Loucy (cell line): ENCODE measurements around the gene CASD1.

Experiments
- H2AFZ ChIP-seq: fragments of 200-600 bp; sonication (generic); 2 replicates; pipeline ENCODE4 v1.6.0; 2016; ENCODE audit warnings: antibody characterized with exemption, mild to moderate bottlenecking, low read length, moderate library complexity
- H3F3A ChIP-seq: fragments of 200-600 bp; 2 replicates; pipeline ENCODE4 v1.6.0; 2016; ENCODE audit warnings: antibody characterized with exemption, low read depth, mild to moderate bottlenecking
- H3K27me3 ChIP-seq: fragments of 200-600 bp; sonication (generic); 2 replicates; pipeline ENCODE4 v1.6.1; 2014; ENCODE audit warnings: low read length, mild to moderate bottlenecking; ENCODE audit not compliant: insufficient read depth, poor library complexity, severe bottlenecking
- H3K36me3 ChIP-seq: fragments of 200-600 bp; sonication (generic); 2 replicates; pipeline ENCODE4 v1.6.1; 2016; ENCODE audit warnings: low read length; ENCODE audit not compliant: insufficient read depth
- H3K4me1 ChIP-seq: fragments of 200-600 bp; sonication (generic); 2 replicates; pipeline ENCODE4 v1.5.1; 2014; ENCODE audit warnings: low read length, mild to moderate bottlenecking; ENCODE audit not compliant: insufficient read depth, poor library complexity, severe bottlenecking
- H3K4me2 ChIP-seq: fragments of 200-600 bp; sonication (generic); 2 replicates; pipeline ENCODE4 v1.6.0; 2014; ENCODE audit warnings: antibody characterized with exemption, low read length, low read depth, mild to moderate bottlenecking; ENCODE audit not compliant: poor library complexity, severe bottlenecking
- H3K4me3 ChIP-seq: fragments of 200-600 bp; sonication (generic); 2 replicates; pipeline ENCODE4 v1.5.1; 2014; ENCODE audit warnings: low read length, mild to moderate bottlenecking, mixed read lengths; ENCODE audit not compliant: poor library complexity, severe bottlenecking
- H3K79me2 ChIP-seq: fragments of 200-600 bp; sonication (generic); 2 replicates; pipeline ENCODE4 v1.6.1; 2014; ENCODE audit warnings: low read length; ENCODE audit not compliant: insufficient read depth
- H3K9ac ChIP-seq: fragments of 200-600 bp; sonication (generic); 2 replicates; pipeline ENCODE4 v1.6.0; 2014; ENCODE audit warnings: mild to moderate bottlenecking, low read depth, low read length, moderate library complexity; ENCODE audit not compliant: poor library complexity, severe bottlenecking
- H3K9me2 ChIP-seq: fragments of 200-600 bp; sonication (generic); replicated peaks from 2 replicates; pipeline ENCODE4 v1.6.1; 2016; ENCODE audit warnings: low read depth, low read length, mixed read lengths
- H3K9me3 ChIP-seq: fragments of 200-600 bp; sonication (generic); 2 replicates; pipeline ENCODE4 v1.6.1; 2014; ENCODE audit warnings: mild to moderate bottlenecking, antibody characterized with exemption, low read length, low read depth; ENCODE audit not compliant: insufficient read depth
- H4K20me1 ChIP-seq: fragments of 200-600 bp; sonication (generic); 2 replicates; pipeline ENCODE4 v1.6.0; 2014; ENCODE audit warnings: antibody characterized with exemption, low read length, mild to moderate bottlenecking; ENCODE audit not compliant: insufficient read depth, poor library complexity, severe bottlenecking
- EZH2phosphoT487 ChIP-seq: fragments of 200-600 bp; IDR thresholded peaks from 2 replicates; pipeline ENCODE4 v1.6.1; 2018; ENCODE audit warnings: antibody characterized with exemption, mild to moderate bottlenecking, moderate library complexity, borderline replicate concordance
- TF ChIP-seq, protein P1 (sequence below): fragments of 200-600 bp; sonication (generic); conservative IDR thresholded peaks from 2 replicates; pipeline ENCODE4 v1.5.1; 2014; ENCODE audit warnings: mild to moderate bottlenecking, antibody characterized with exemption, low read length

Gene CASD1

DNA sequence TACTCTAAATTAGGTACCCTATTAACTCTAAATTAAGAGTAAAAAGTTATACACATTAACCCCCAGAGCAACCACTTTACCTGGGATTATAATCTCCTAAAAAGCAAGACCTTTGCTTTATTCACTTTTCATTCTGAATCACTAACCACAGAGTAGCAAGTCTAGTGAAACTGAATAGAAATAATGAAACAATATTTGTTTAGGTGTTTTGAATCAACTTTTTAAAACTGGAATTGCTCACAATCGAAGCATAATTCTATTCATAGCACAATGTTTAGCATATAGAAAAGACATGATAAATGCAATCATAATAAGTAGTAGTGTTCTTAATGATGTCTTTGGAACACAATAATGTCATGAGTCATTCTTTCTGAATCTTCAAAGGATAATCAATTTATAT lies 37.0 kb upstream of the CASD1 start:
- Histone ChIP-seq H2AFZ (no peak overlapping the region), H3K4me2 (no peak overlapping the region), H3K27me3 (no peaks in the 10 kb centered on the region), H3K4me3 (no peak overlapping the region), H3K9me2 (no peaks in the 10 kb centered on the region), H3F3A (no peaks in the 10 kb centered on the region), H3K4me1 (no peaks in the 10 kb centered on the region), H3K9ac (no peak overlapping the region), H3K79me2 (no peaks in the 10 kb centered on the region), H3K36me3 (no peaks in the 10 kb centered on the region), H4K20me1 (no peaks in the 10 kb centered on the region), H3K9me3 (no peaks in the 10 kb centered on the region)
- TF ChIP-seq, protein P1, sequence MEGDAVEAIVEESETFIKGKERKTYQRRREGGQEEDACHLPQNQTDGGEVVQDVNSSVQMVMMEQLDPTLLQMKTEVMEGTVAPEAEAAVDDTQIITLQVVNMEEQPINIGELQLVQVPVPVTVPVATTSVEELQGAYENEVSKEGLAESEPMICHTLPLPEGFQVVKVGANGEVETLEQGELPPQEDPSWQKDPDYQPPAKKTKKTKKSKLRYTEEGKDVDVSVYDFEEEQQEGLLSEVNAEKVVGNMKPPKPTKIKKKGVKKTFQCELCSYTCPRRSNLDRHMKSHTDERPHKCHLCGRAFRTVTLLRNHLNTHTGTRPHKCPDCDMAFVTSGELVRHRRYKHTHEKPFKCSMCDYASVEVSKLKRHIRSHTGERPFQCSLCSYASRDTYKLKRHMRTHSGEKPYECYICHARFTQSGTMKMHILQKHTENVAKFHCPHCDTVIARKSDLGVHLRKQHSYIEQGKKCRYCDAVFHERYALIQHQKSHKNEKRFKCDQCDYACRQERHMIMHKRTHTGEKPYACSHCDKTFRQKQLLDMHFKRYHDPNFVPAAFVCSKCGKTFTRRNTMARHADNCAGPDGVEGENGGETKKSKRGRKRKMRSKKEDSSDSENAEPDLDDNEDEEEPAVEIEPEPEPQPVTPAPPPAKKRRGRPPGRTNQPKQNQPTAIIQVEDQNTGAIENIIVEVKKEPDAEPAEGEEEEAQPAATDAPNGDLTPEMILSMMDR: no peak
- no peak for TF ChIP-seq EZH2phosphoT487

DNA sequence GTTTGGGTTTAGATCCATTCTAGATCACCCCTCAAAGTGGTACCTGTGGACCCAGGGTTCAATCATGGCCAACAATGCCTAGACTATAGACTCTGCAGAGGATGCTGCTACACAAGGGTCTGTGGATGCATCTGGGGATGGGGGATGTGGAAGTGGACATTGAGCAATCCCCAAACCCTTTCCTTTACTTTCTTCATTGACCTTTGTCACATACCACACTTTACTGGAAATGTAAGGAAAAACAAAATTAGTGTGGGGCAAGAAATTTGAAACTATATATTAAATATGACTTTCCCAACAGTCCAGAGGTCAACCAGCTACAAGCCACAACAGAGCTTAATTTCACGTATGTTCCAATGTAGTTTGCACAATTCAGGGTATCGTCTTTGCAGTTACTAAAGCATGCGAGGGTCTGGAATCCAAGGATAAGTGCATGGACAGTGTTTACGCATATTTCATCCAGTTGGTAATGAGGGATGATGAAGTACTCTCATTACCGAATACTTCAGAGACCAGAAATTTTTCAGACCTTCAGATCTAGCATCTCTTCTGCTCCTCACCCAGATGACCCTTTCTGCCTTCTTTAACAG lies 33.3 kb upstream of the CASD1 start:
- Histone ChIP-seq H2AFZ (no peak overlapping the region), H3K9me3 (no peaks in the 10 kb centered on the region), H4K20me1 (no peaks in the 10 kb centered on the region), H3K79me2 (no peaks in the 10 kb centered on the region), H3K4me2 (no peak overlapping the region), H3K9me2 (no peaks in the 10 kb centered on the region), H3K4me3 (no peak overlapping the region), H3K9ac (no peak overlapping the region), H3F3A (no peaks in the 10 kb centered on the region), H3K36me3 (no peaks in the 10 kb centered on the region), H3K27me3 (no peaks in the 10 kb centered on the region), H3K4me1 (no peaks in the 10 kb centered on the region)
- TF ChIP-seq EZH2phosphoT487: no peak
- TF ChIP-seq, protein P1: no peak

DNA sequence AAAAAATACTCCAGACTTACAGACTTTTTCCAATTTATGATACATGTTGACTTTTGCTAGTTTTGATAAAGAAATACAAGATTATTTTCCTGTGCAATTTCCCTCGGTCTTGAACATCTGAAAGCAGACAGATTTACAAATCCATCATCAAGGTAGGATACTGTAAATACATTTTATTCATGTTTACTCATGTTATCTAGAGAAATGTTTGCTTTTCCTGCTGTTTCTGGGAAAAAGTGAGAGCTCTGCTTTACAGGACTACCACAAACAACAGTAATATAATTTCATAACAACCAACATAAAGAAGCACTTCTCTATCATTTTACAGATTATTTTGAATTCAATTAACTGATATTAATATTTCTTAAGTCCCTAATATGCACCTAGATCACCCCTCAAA lies 31.7 kb upstream of the CASD1 start:
- Histone ChIP-seq H3K4me3 (no peak overlapping the region), H3K36me3 (no peaks in the 10 kb centered on the region), H3K9ac (no peak overlapping the region), H3K79me2 (no peaks in the 10 kb centered on the region), H3K4me2 (no peak overlapping the region), H3K9me2 (no peaks in the 10 kb centered on the region), H2AFZ (no peak overlapping the region), H3K4me1 (no peaks in the 10 kb centered on the region), H4K20me1 (no peaks in the 10 kb centered on the region), H3K9me3 (no peaks in the 10 kb centered on the region), H3K27me3 (no peaks in the 10 kb centered on the region), H3F3A (no peaks in the 10 kb centered on the region)
- TF ChIP-seq, protein P1: no peak
- no peak for TF ChIP-seq EZH2phosphoT487
